HCT116 (cell line): ENCODE data around the gene HHATL. TPM values are rescaled to one million over a fixed set of nuclear protein-coding genes. Genes with fewer than 3 reads are reported as not detected.

Experiments
- ATAC-seq: fragments of 200-7000 bp; cut with Tn5 transposase; 2 replicates; pipeline ENCODE4 v1.9.1; 2020; ENCODE audit warnings: mild to moderate bottlenecking, moderate library complexity
- BruUV-seq: library from RNA; stranded (reverse); fragments of 400-500 nt; replicated peaks from 2 replicates; lab custom pipeline; 2021; lab: Mats Ljungman, UMichigan
- CTCF ChIA-PET: fragments of 300-600 bp; sonication (Branson Sonifier 250); formaldehyde crosslinking; loops from one replicate; lab custom pipeline; 2021; ENCODE audit warnings: antibody characterized with exemption; lab: Charles Lee
- POLR2A ChIA-PET: fragments of 300-600, 350-600 bp; sonication (Branson Sonifier 250); formaldehyde crosslinking; loops from one replicate; lab custom pipeline; 2021; ENCODE audit warnings: antibody characterized with exemption; lab: Charles Lee
- RAD21 ChIA-PET, 2 experiments: fragments of 300-600 bp; sonication (Branson Sonifier 250); formaldehyde crosslinking; loops; one replicate each; lab custom pipeline; 2023; ENCODE audit warnings: low total read pairs in 2 of 2; ENCODE audit not compliant: uncharacterized antibody in 2 of 2, unreplicated experiment in 2 of 2, low non-redundant PET in 1 of 2; lab: Charles Lee
- DNase-seq: peaks from one replicate; pipeline ENCODE4 v3.0.0-alpha.2; 2010; ENCODE audit warnings: low read depth, low spot score
- H2AFZ ChIP-seq: fragments of 200-600 bp; shearing (Covaris generic), sonication (generic); 2 replicates; pipeline ENCODE4 v1.6.1; 2017; ENCODE audit warnings: low read depth, mixed run types, mixed read lengths, antibody characterized with exemption, low read length; ENCODE audit not compliant: poor library complexity, severe bottlenecking
- H3K27ac ChIP-seq: 2 replicates; pipeline ENCODE4 v1.5.1; 2012; ENCODE audit warnings: low read depth, low read length
- H3K27me3 ChIP-seq: fragments of 200-600 bp; sonication (generic); 2 replicates; pipeline ENCODE4 v1.6.1; 2016; ENCODE audit warnings: mixed run types, low read length, mixed read lengths; ENCODE audit not compliant: insufficient read depth
- H3K36me3 ChIP-seq, 2 experiments: fragments of 200-500 bp in 1 of 2; fragments of 200-600 bp in 1 of 2; sonication (Bioruptor generic) in 1 of 2; sonication (generic) in 1 of 2; 2 replicates each; pipeline versions ENCODE4 v1.5.1 to v1.6.1; 2014 to 2016; ENCODE audit warnings: low read length in 2 of 2, inconsistent platforms in 1 of 2, mixed read lengths in 1 of 2, mixed run types in 1 of 2; ENCODE audit not compliant: insufficient read depth in 2 of 2, control insufficient read depth in 1 of 2
- H3K4me1 ChIP-seq, 2 experiments: fragments of 200-600 bp in 1 of 2; sonication (generic) in 1 of 2; 2 replicates each; pipeline versions ENCODE4 v1.5.1 to v1.6.1; 2012 to 2017; ENCODE audit warnings: low read length in 2 of 2, inconsistent platforms in 1 of 2, mild to moderate bottlenecking in 1 of 2, mixed read lengths in 1 of 2, mixed run types in 1 of 2, moderate library complexity in 1 of 2; ENCODE audit not compliant: insufficient read depth in 2 of 2, control insufficient read depth in 1 of 2
- H3K4me2 ChIP-seq: fragments of 200-600 bp; sonication (generic); 2 replicates; pipeline ENCODE4 v1.6.1; 2017; ENCODE audit warnings: mixed run types, low read length, mixed read lengths
- H3K4me3 ChIP-seq, 2 experiments: fragments of 200-600 bp in 1 of 2; sonication (generic) in 1 of 2; replicated peaks in 1 of 2; 2 replicates each; pipeline ENCODE4 v1.5.1; 2011 to 2016; ENCODE audit warnings: low read length in 2 of 2, control low read depth in 1 of 2, low read depth in 1 of 2, mild to moderate bottlenecking in 1 of 2, mixed read lengths in 1 of 2, mixed run types in 1 of 2
- H3K79me2 ChIP-seq: fragments of 200-600 bp; sonication (generic); 2 replicates; pipeline ENCODE4 v1.6.1; 2017; ENCODE audit warnings: mild to moderate bottlenecking, mixed run types, low read length, moderate library complexity, mixed read lengths; ENCODE audit not compliant: insufficient read depth
- H3K9ac ChIP-seq: fragments of 200-600 bp; sonication (generic); 2 replicates; pipeline ENCODE4 v1.6.1; 2016; ENCODE audit warnings: low read length, mixed read lengths
- H3K9me2 ChIP-seq: fragments of 200-600 bp; sonication (generic), shearing (Covaris generic); 2 replicates; pipeline ENCODE4 v1.6.1; 2017; ENCODE audit warnings: mixed run types, mild to moderate bottlenecking, moderate library complexity; ENCODE audit not compliant: insufficient read depth
- H3K9me3 ChIP-seq, 2 experiments: fragments of 200-500 bp in 1 of 2; fragments of 200-600 bp in 1 of 2; sonication (Bioruptor generic) in 1 of 2; sonication (generic) in 1 of 2; 2 replicates each; pipeline ENCODE4 v1.6.1; 2014 to 2017; ENCODE audit warnings: low read length in 2 of 2, mixed read lengths in 2 of 2, inconsistent platforms in 1 of 2, low read depth in 1 of 2, mild to moderate bottlenecking in 1 of 2, mixed run types in 1 of 2, moderate library complexity in 1 of 2; ENCODE audit not compliant: control insufficient read depth in 1 of 2, insufficient read depth in 1 of 2
- H4K20me1 ChIP-seq: fragments of 200-600 bp; sonication (generic), shearing (Covaris generic); 2 replicates; pipeline ENCODE4 v1.6.1; 2017; ENCODE audit warnings: mixed run types, mild to moderate bottlenecking, moderate library complexity; ENCODE audit not compliant: insufficient read depth
- CBX3 ChIP-seq: IDR thresholded peaks from 2 replicates; pipeline ENCODE4 v1.6.1; 2012; ENCODE audit warnings: low read depth
- CEBPB ChIP-seq: IDR thresholded peaks from 2 replicates; pipeline ENCODE4 v1.6.1; 2012; ENCODE audit warnings: low read depth
- JUND ChIP-seq: IDR thresholded peaks from 2 replicates; pipeline ENCODE4 v1.6.1; 2012
- ZNF274 ChIP-seq: fragments of 200-500 bp; sonication (Bioruptor generic); IDR thresholded peaks from 2 replicates; pipeline ENCODE4 v1.6.1; 2014; ENCODE audit warnings: mild to moderate bottlenecking, low read depth, low read length, inconsistent platforms
- intact Hi-C: fragments of 100-400 bp; cut with micrococcal nuclease; formaldehyde crosslinking; loops from 2 replicates; pipeline ENCODE4 v1.10.0; 2022
- total RNA-seq: library from RNA; stranded (reverse); gene quantifications from one replicate; pipeline ENCODE4 v1.2.1, GENCODE V29; 2021; ENCODE audit not compliant: unreplicated experiment
- TF ChIP-seq, protein P1 (sequence below): IDR thresholded peaks from 2 replicates; pipeline ENCODE4 v1.6.1; 2012

The HHATL gene
- total RNA-seq, 1 experiment from 2014 or later, result 0.52 TPM

DNA sequence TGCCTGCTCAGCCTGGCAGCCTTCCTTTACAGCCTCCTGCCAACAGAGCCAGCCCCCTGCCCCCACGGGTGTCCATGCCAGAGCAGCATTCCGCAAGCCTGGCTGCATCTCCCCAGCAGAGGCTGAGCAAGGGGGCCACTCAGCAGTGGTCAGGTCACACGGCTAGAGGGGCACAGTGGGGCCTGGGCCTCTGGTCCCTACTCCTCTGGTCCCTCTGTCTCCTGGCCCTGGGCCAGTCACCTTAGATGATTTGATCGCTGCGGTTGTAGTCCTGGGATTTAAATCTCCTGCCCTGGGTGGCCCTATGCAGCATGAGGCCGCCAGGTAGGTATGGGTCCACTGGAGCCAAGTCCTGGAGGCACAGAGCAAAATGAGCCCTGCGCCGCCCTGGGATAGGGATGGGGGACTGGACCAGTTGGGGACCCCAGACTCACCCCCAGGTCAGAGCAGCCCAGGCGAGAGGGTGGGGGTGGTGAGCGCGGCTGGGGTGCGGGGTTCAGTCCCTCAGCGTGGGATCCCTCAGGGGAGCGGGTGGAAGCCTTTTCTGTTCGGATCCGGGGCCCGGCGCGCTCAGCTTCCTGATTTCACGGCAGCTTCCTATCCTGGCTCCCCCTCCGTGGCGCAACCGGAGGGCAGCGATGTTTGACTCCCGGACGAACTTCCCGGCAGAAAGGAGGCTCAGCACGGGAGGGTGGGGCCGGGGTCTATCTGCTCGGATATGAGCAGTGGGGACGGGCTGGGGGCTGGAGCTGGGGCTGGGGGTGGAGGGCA, 48.9 kb downstream of the HHATL start, which contains the start of gene ZBTB47:
ZBTB47 (plus strand) TSS at position 138 of the 771 bp plus-strand sequence. CDS start 4,659 bp downstream, outside the sequence.
- Histone ChIP-seq H4K20me1 (no peaks in the 10 kb centered on the region), H2AFZ (peak within 1 kb of the TSS; percentile 46), H3K79me2 (peaks cover 16% of the 10 kb centered on the region; the same call in 1 of the 2 replicates), H3K27me3 (no peaks in the 10 kb centered on the region), H3K9me2 (no peaks in the 10 kb centered on the region), H3K4me2 (peak within 1 kb of the TSS; percentile 99), H3K4me1 (peaks cover 42 to 63% of the 10 kb centered on the region in 2 experiments), H3K4me3 (peak within 1 kb of the TSS; percentile 75 to 86), H3K36me3 (no peaks in the 10 kb centered on the region; a peak in 1 of 4 replicates), H3K9ac (peak within 1 kb of the TSS; percentile 86), H3K27ac (peak within 1 kb of the TSS; percentile 84), H3K9me3 (no peaks in the 10 kb centered on the region)
- DNase-seq (no peak), ATAC-seq (peak; percentile 3; the same call in 1 of the 2 replicates)
- POLR2A ChIA-PET, result interaction anchor here (3.0 kb wide), 1 partner anchor 53 kb away, joined by 9 read pairs; the partner anchor contains the start of gene NKTR
- no TSS peak for BruUV-seq
- RAD21 ChIA-PET, result no interaction called here
- intact Hi-C loops, result loop anchor here (5.0 kb wide), 2 partner anchors 51 to 89 kb away; partner anchors contain the start of gene NKTR
- CTCF ChIA-PET, result no interaction called here
- TF ChIP-seq ZNF274 (no peak), JUND (no peak)
- TF ChIP-seq, protein P1, sequence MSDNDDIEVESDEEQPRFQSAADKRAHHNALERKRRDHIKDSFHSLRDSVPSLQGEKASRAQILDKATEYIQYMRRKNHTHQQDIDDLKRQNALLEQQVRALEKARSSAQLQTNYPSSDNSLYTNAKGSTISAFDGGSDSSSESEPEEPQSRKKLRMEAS, result no peak

DNA sequence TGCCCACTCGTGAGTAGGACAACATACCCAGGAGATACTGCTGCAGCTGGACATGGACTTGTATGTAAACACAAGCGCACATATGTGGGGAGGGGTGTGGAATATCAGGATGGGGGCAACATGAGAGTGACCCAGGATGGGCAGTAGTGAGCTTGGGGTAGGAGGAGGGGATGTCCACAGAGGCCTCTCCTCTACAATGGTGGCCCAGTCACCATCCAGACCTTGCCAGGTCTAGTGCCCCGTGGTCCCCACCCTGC, 49.4 kb downstream of the HHATL start:
- H3K4me2 ChIP-seq, result peak overlapping the region; percentile 99
- POLR2A ChIA-PET, result interaction anchor here (3.0 kb wide), 1 partner anchor 53 kb away, joined by 9 read pairs; the partner anchor contains the start of gene NKTR
- CTCF ChIA-PET, result interaction anchor here (0.8 kb wide), 1 partner anchor 91 kb away, joined by 4 read pairs; no protein-coding TSS in a partner anchor

More for the DNA sequence above, 49.4 kb downstream of the HHATL start:
- Histone ChIP-seq H3K4me3 (peak overlapping the region; percentile 75 to 86), H3K4me1 (peaks cover 42 to 63% of the 10 kb centered on the region in 2 experiments), H3K9me2 (no peaks in the 10 kb centered on the region), H3K27ac (peak overlapping the region; percentile 84), H3K36me3 (peaks cover 0 to 2% of the 10 kb centered on the region in 2 experiments; a peak in 2 of 4 replicates), H3K9ac (peak overlapping the region; percentile 86), H2AFZ (no peak overlapping the region), H4K20me1 (no peaks in the 10 kb centered on the region), H3K9me3 (no peaks in the 10 kb centered on the region), H3K27me3 (no peaks in the 10 kb centered on the region), H3K79me2 (peaks cover 16% of the 10 kb centered on the region; the same call in 1 of the 2 replicates)
- TF ChIP-seq CEBPB, result no peak
- TF ChIP-seq CBX3, result no peak
- no TSS peak for BruUV-seq
- intact Hi-C loops, result loop anchor here (5.0 kb wide), 2 partner anchors 51 to 89 kb away; partner anchors contain the start of gene NKTR
- RAD21 ChIA-PET, result interaction anchor here in 1 of 2 experiments (0.8 kb wide), 1 partner anchor 26 kb away, joined by 3 read pairs; no protein-coding TSS in a partner anchor
- DNase-seq (no peak), ATAC-seq (peak; percentile 3; the same call in 1 of the 2 replicates)
